ENCODE measurements around the gene DYDC2.

DNA sequence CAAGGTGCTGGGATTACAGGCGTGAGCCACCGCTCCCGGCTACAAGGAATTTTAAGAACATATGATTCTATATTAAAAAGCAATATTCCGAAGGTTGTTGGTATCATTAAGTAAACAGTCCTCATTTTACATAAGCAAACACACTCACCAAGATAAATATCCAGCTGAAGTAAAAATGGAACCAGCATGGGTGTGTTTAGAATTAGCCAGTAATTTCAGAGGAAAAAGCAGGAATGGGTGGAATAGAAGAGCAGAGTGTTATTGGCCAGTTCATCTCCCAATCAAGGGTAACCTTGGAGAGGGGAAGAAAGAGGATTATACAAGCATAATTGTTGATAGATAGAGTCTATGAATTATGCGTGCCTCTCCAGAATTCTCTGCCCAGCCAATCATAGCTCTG, 35.4 kb upstream of the DYDC2 start:
- TF ChIP-seq, protein P1, sequence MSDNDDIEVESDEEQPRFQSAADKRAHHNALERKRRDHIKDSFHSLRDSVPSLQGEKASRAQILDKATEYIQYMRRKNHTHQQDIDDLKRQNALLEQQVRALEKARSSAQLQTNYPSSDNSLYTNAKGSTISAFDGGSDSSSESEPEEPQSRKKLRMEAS (IDR thresholded peaks at IDR 0.05), result no peak
- TF ChIP-seq, protein P2, sequence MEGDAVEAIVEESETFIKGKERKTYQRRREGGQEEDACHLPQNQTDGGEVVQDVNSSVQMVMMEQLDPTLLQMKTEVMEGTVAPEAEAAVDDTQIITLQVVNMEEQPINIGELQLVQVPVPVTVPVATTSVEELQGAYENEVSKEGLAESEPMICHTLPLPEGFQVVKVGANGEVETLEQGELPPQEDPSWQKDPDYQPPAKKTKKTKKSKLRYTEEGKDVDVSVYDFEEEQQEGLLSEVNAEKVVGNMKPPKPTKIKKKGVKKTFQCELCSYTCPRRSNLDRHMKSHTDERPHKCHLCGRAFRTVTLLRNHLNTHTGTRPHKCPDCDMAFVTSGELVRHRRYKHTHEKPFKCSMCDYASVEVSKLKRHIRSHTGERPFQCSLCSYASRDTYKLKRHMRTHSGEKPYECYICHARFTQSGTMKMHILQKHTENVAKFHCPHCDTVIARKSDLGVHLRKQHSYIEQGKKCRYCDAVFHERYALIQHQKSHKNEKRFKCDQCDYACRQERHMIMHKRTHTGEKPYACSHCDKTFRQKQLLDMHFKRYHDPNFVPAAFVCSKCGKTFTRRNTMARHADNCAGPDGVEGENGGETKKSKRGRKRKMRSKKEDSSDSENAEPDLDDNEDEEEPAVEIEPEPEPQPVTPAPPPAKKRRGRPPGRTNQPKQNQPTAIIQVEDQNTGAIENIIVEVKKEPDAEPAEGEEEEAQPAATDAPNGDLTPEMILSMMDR (IDR thresholded peaks at IDR 0.05; ENCODE audit: low read depth, low read length, missing input control), result no peak
- TF ChIP-seq SP1 (IDR thresholded peaks at IDR 0.05), result no peak
- no peak for TF ChIP-seq FOXA1 (IDR thresholded peaks at IDR 0.05)
- TF ChIP-seq, protein P3, sequence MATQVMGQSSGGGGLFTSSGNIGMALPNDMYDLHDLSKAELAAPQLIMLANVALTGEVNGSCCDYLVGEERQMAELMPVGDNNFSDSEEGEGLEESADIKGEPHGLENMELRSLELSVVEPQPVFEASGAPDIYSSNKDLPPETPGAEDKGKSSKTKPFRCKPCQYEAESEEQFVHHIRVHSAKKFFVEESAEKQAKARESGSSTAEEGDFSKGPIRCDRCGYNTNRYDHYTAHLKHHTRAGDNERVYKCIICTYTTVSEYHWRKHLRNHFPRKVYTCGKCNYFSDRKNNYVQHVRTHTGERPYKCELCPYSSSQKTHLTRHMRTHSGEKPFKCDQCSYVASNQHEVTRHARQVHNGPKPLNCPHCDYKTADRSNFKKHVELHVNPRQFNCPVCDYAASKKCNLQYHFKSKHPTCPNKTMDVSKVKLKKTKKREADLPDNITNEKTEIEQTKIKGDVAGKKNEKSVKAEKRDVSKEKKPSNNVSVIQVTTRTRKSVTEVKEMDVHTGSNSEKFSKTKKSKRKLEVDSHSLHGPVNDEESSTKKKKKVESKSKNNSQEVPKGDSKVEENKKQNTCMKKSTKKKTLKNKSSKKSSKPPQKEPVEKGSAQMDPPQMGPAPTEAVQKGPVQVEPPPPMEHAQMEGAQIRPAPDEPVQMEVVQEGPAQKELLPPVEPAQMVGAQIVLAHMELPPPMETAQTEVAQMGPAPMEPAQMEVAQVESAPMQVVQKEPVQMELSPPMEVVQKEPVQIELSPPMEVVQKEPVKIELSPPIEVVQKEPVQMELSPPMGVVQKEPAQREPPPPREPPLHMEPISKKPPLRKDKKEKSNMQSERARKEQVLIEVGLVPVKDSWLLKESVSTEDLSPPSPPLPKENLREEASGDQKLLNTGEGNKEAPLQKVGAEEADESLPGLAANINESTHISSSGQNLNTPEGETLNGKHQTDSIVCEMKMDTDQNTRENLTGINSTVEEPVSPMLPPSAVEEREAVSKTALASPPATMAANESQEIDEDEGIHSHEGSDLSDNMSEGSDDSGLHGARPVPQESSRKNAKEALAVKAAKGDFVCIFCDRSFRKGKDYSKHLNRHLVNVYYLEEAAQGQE (IDR thresholded peaks at IDR 0.05), result no peak
- no peak for TF ChIP-seq TAF1 (conservative IDR thresholded peaks at IDR 0.05)
